Endothelial cell of umbilical vein (primary cell): ENCODE results near the gene KLK13. TPM values are rescaled to one million over a fixed set of nuclear protein-coding genes. Genes with fewer than 3 reads are reported as not detected.

Experiments
- BruUV-seq: library from RNA; stranded (reverse); fragments of 400-500 nt; replicated peaks from 2 replicates; lab custom pipeline; 2021; lab: Mats Ljungman, UMichigan
- CTCF ChIA-PET: fragments of 300-600, 350-600 bp; sonication (Branson Sonifier 250); formaldehyde crosslinking; loops from one replicate; lab custom pipeline; 2021; ENCODE audit warnings: antibody characterized with exemption, inconsistent platforms; lab: Charles Lee
- POLR2A ChIA-PET: fragments of 300-600, 350-600 bp; sonication (Branson Sonifier 250); formaldehyde crosslinking; loops from one replicate; lab custom pipeline; 2021; ENCODE audit warnings: antibody characterized with exemption, inconsistent platforms; lab: Charles Lee
- DNase-seq: peaks from one replicate; pipeline ENCODE4 v3.0.0-alpha.2; 2011; ENCODE audit warnings: low read depth, low spot score
- FAIRE-seq: peaks from 2 replicates; lab custom pipeline; 2011; peaks lifted over from hg19 to GRCh38; lab: Jason Lieb, UNC
- H2AFZ ChIP-seq: 2 replicates; pipeline ENCODE4 v1.6.0; 2012; ENCODE audit warnings: low read depth, low read length, control low read depth, inconsistent platforms
- H3K27ac ChIP-seq: 2 replicates; pipeline ENCODE4 v1.5.1; 2011; ENCODE audit warnings: low read depth, mild to moderate bottlenecking, control low read depth, low read length, moderate library complexity; ENCODE audit not compliant: insufficient read depth
- H3K27me3 ChIP-seq, 2 experiments: 2 replicates each; pipeline versions ENCODE4 v1.6.0 to v1.6.1; 2011; ENCODE audit warnings: low read length in 2 of 2, mixed read lengths in 1 of 2; ENCODE audit not compliant: control insufficient read depth in 2 of 2, insufficient read depth in 2 of 2
- H3K36me3 ChIP-seq, 2 experiments: 2 replicates in 1 of 2; 3 replicates in 1 of 2; pipeline ENCODE4 v1.5.1; 2011; ENCODE audit warnings: low read length in 2 of 2, mild to moderate bottlenecking in 1 of 2, moderate library complexity in 1 of 2; ENCODE audit not compliant: control insufficient read depth in 2 of 2, insufficient read depth in 2 of 2; ENCODE audit errors: extremely low read depth in 1 of 2
- H3K4me1 ChIP-seq: 3 replicates; pipeline ENCODE4 v1.5.1; 2011; ENCODE audit warnings: mild to moderate bottlenecking, low read length; ENCODE audit not compliant: control insufficient read depth, insufficient read depth; ENCODE audit errors: extremely low read depth
- H3K4me2 ChIP-seq: 2 replicates; pipeline ENCODE4 v1.6.1; 2011; ENCODE audit warnings: low read length, control low read depth, mixed read lengths; ENCODE audit not compliant: insufficient read depth
- H3K4me3 ChIP-seq, 3 experiments: fragments of 200-600 bp in 1 of 3; sonication (generic), shearing (Covaris generic) in 1 of 3; replicated peaks in 1 of 3; 2 replicates each; pipeline ENCODE4 v1.5.1; 2011 to 2016; ENCODE audit warnings: control low read depth in 3 of 3, low read length in 3 of 3, mild to moderate bottlenecking in 2 of 3, inconsistent platforms in 1 of 3, low read depth in 1 of 3, moderate library complexity in 1 of 3; ENCODE audit not compliant: insufficient read depth in 1 of 3
- H3K79me2 ChIP-seq: 2 replicates; pipeline ENCODE4 v1.6.0; 2012; ENCODE audit warnings: low read length, inconsistent platforms; ENCODE audit not compliant: control insufficient read depth, insufficient read depth
- H3K9ac ChIP-seq: replicated peaks from 2 replicates; pipeline ENCODE3; 2011; ENCODE audit warnings: low read length, control low read depth; ENCODE audit not compliant: insufficient read depth; ENCODE audit errors: extremely low read depth
- H3K9me1 ChIP-seq: replicated peaks from 3 replicates; pipeline ENCODE4 v1.6.0; 2011; ENCODE audit warnings: mild to moderate bottlenecking, low read length; ENCODE audit not compliant: control insufficient read depth, insufficient read depth; ENCODE audit errors: extremely low read depth
- H3K9me3 ChIP-seq: replicated peaks from 2 replicates; pipeline ENCODE4 v1.5.1; 2012; ENCODE audit warnings: low read length, inconsistent platforms; ENCODE audit not compliant: control insufficient read depth, insufficient read depth
- H4K20me1 ChIP-seq: replicated peaks from 2 replicates; pipeline ENCODE3; 2011; ENCODE audit warnings: mild to moderate bottlenecking, low read length; ENCODE audit not compliant: control insufficient read depth, insufficient read depth; ENCODE audit errors: extremely low read depth
- CTCF ChIP-seq, 2 donors: IDR thresholded peaks; 1 replicate in 1 of 2; 2 replicates in 1 of 2; pipeline ENCODE4 v1.5.1; 2011; ENCODE audit warnings: low read length in 2 of 2, mild to moderate bottlenecking in 2 of 2, moderate library complexity in 2 of 2, control low read depth in 1 of 2, inconsistent platforms in 1 of 2, low read depth in 1 of 2; ENCODE audit not compliant: insufficient read depth in 1 of 2; ENCODE audit errors: extremely low read depth in 1 of 2
- EZH2 ChIP-seq: IDR thresholded peaks from 2 replicates; pipeline ENCODE4 v1.6.1; 2012; ENCODE audit warnings: borderline replicate concordance, low read depth, mild to moderate bottlenecking, moderate library complexity, low read length, inconsistent platforms; ENCODE audit not compliant: severe bottlenecking
- FOS ChIP-seq: IDR thresholded peaks from 2 replicates; pipeline ENCODE4 v1.6.1; 2011; ENCODE audit warnings: mild to moderate bottlenecking, low read length, moderate library complexity, borderline replicate concordance; ENCODE audit not compliant: insufficient read depth
- GATA2 ChIP-seq: IDR thresholded peaks from 2 replicates; pipeline ENCODE4 v1.7.0; 2011; ENCODE audit warnings: low read depth, mild to moderate bottlenecking, moderate library complexity, mixed read lengths, low read length; ENCODE audit not compliant: insufficient read length, insufficient read depth
- JUN ChIP-seq: IDR thresholded peaks from 2 replicates; pipeline ENCODE4 v1.6.1; 2011; ENCODE audit warnings: borderline replicate concordance, low read depth; ENCODE audit not compliant: insufficient read length, insufficient read depth
- MAX ChIP-seq: IDR thresholded peaks from 2 replicates; pipeline ENCODE4 v1.6.1; 2011; ENCODE audit not compliant: insufficient read depth, insufficient read length
- MYC ChIP-seq: IDR thresholded peaks from one replicate; pipeline ENCODE4 v1.6.1; 2011; ENCODE audit warnings: mild to moderate bottlenecking, low read depth, low read length
- POLR2A ChIP-seq: IDR thresholded peaks from 2 replicates; pipeline ENCODE4 v1.6.1; 2012; ENCODE audit warnings: low read depth, mild to moderate bottlenecking, control low read depth, low read length
- dilution Hi-C: fragments of 300-500 bp; cut with MboI; formaldehyde crosslinking; loops from one replicate; pipeline ENCODE4 v1.15.0; 2019; ENCODE audit warnings: low sequenced_read_pairs; ENCODE audit not compliant: extremely low pct_ligation_motif_present
- intact Hi-C: fragments of 100-400 bp; cut with micrococcal nuclease; formaldehyde crosslinking; loops from one replicate; pipeline ENCODE4 v1.10.0; 2022
- polyA plus RNA-seq, 4 experiments: library from polyadenylated mRNA; depleted of rRNA in 3 of 4; stranded (reverse) in 3 of 4; unstranded in 1 of 4; fragments of >200 nt; gene quantifications; 2 replicates each; pipeline versions ENCODE4 v1.2.1 to v1.2.3, GENCODE V29; 2011 to 2012; ENCODE audit warnings: missing spikeins in 1 of 4
- total RNA-seq: library from RNA; stranded (reverse); gene quantifications from 2 replicates; pipeline ENCODE4 v1.2.3, GENCODE V29; 2021

Gene KLK13
- total and polyA plus RNA-seq, 2 donors (not counting 3 experiments of a cell fraction or from before 2014, with no cell fraction given): not detected

GRCh38 chr19:51093101-51093500 is 28.2 kb upstream of the KLK13 start:
- Histone ChIP-seq H2AFZ (no peak overlapping the region), H4K20me1 (no peaks in the 10 kb centered on the region), H3K27me3 (no peaks in the 10 kb centered on the region), H3K4me2 (no peak overlapping the region), H3K9ac (no peak overlapping the region), H3K9me1 (no peaks in the 10 kb centered on the region), H3K27ac (no peak overlapping the region), H3K36me3 (no peaks in the 10 kb centered on the region), H3K4me1 (peaks cover 16% of the 10 kb centered on the region), H3K9me3 (no peaks in the 10 kb centered on the region), H3K79me2 (no peaks in the 10 kb centered on the region), H3K4me3 (no peak overlapping the region)
- DNase-seq: no peak
- TF ChIP-seq MAX (no peak), MYC (no peak), JUN (no peak), CTCF (IDR thresholded peaks at IDR 0.05; ENCODE audit: extremely low read depth in 1 of 2, insufficient read depth in 1 of 2, low read depth in 1 of 2, low read length in 2 of 2) (no peak), FOS (no peak), GATA2 (no peak), EZH2 (no peak), POLR2A (no peak)
- ChIA-PET CTCF (interaction anchor here (1.3 to 4.6 kb wide), 2 partner anchors 73 to 75 kb away, joined by 3 to 73 read pairs; no protein-coding TSS in a partner anchor), POLR2A (no interaction called here)
- dilution Hi-C loops (no loop called here), intact Hi-C loops (no loop called here)
- no TSS peak for BruUV-seq
- FAIRE-seq: no peak
